Measurements from ENCODE around the gene PIGH. TPM values are rescaled to one million over a fixed set of nuclear protein-coding genes. Genes with fewer than 3 reads are reported as not detected.

Gene PIGH
- total RNA-seq, 1 experiment from 2014 or later: 9.4 TPM

- Histone ChIP-seq H4K8ac (replicated peaks; ENCODE audit: insufficient read length, low read depth, low read length) (no peak overlapping the region), H3K4ac (ENCODE audit: low read depth, low read length) (no peak overlapping the region), H3K79me2 (ENCODE audit: insufficient read depth, low read length) (no peaks in the 10 kb centered on the region), H3K18ac (ENCODE audit: insufficient read length, low read depth, low read length) (no peak overlapping the region), H2BK5ac (ENCODE audit: insufficient read length, low read length) (no peak overlapping the region), H3K79me1 (ENCODE audit: insufficient read depth, low read depth, low read length, poor library complexity, severe bottlenecking) (no peaks in the 10 kb centered on the region), H3K27me3 (ENCODE audit: insufficient read depth, low read length) (no peaks in the 10 kb centered on the region), H2BK20ac (ENCODE audit: low read depth, low read length, poor library complexity, severe bottlenecking) (no peak overlapping the region), H4K5ac (ENCODE audit: insufficient read length, low read depth, low read length) (no peak overlapping the region), H4K91ac (ENCODE audit: insufficient read length, low read depth, low read length) (no peak overlapping the region), H3K27ac (ENCODE audit: insufficient read length, low read depth, low read length) (no peak overlapping the region), H4K20me1 (ENCODE audit: control insufficient read depth, insufficient read depth, insufficient read length) (no peaks in the 10 kb centered on the region), H2BK120ac (ENCODE audit: low read depth, low read length, poor library complexity, severe bottlenecking) (no peak overlapping the region), H3K4me2 (ENCODE audit: insufficient read depth, insufficient read length, low read length) (no peak overlapping the region), H3K56ac (ENCODE audit: insufficient read length, low read depth, low read length) (no peak overlapping the region), H2BK15ac (ENCODE audit: low read depth, low read length) (no peak overlapping the region), H2BK12ac (ENCODE audit: insufficient read length, low read depth, low read length) (no peak overlapping the region), H2AK5ac (ENCODE audit: insufficient read length, low read length) (no peak overlapping the region), H2AFZ (ENCODE audit: low read length) (no peak overlapping the region), H3T11ph (ENCODE audit: low read length) (no peak overlapping the region), H3K14ac (ENCODE audit: insufficient read depth, low read length) (no peak overlapping the region), H3K9me3 (ENCODE audit: control insufficient read depth, low read depth, low read length) (no peaks in the 10 kb centered on the region), H3K23me2 (ENCODE audit: insufficient read length, low read depth, low read length, poor library complexity, severe bottlenecking) (no peaks in the 10 kb centered on the region), H3K9ac (ENCODE audit: extremely low read depth, insufficient read length, low read length) (no peak overlapping the region), H3K23ac (ENCODE audit: insufficient read length, low read depth, low read length) (no peak overlapping the region), H3K4me1 (ENCODE audit: insufficient read depth, low read length) (no peaks in the 10 kb centered on the region)
- Mint-ChIP-seq H3K4me3 (no peak overlapping the region), H3K9me3 (no peaks in the 10 kb centered on the region), H3K4me1 (no peaks in the 10 kb centered on the region), H3K27me3 (ENCODE audit: low read depth) (no peaks in the 10 kb centered on the region), H3K27ac (no peak overlapping the region), H3K36me3 (ENCODE audit: insufficient read depth in 1 of 3, low read depth in 3 of 3) (peaks cover 3 to 51% (median 20%) of the 10 kb centered on the region in 3 experiments; a peak in 5 of 7 replicates)
- no peak for DNase-seq
- TF ChIP-seq CTCF (conservative IDR thresholded peaks at IDR 0.05): no peak
- no CpG with 5 or more reads among the region's 3 CpGs for WGBS (ENCODE audit: extremely low coverage, insufficient read length, low lambda C conversion rate)
Observed at GRCh38 chr14:67584978-67585377, 15.1 kb downstream of the PIGH start.
